DND-41 (cell line): ENCODE results near the gene FAM50A.

ENCODE experiments used
- EZH2 ChIP-seq: IDR thresholded peaks from 3 replicates; pipeline ENCODE4 v1.6.1; 2012; ENCODE audit warnings: borderline replicate concordance, low read depth, mild to moderate bottlenecking, moderate library complexity, low read length, inconsistent platforms; ENCODE audit not compliant: severe bottlenecking
- TF ChIP-seq, protein P1 (sequence below): IDR thresholded peaks from 2 replicates; pipeline ENCODE4 v1.5.1; 2012; ENCODE audit warnings: borderline replicate concordance, low read length, moderate library complexity, mild to moderate bottlenecking; ENCODE audit not compliant: poor library complexity, severe bottlenecking; ENCODE audit errors: extremely low read depth

DNA sequence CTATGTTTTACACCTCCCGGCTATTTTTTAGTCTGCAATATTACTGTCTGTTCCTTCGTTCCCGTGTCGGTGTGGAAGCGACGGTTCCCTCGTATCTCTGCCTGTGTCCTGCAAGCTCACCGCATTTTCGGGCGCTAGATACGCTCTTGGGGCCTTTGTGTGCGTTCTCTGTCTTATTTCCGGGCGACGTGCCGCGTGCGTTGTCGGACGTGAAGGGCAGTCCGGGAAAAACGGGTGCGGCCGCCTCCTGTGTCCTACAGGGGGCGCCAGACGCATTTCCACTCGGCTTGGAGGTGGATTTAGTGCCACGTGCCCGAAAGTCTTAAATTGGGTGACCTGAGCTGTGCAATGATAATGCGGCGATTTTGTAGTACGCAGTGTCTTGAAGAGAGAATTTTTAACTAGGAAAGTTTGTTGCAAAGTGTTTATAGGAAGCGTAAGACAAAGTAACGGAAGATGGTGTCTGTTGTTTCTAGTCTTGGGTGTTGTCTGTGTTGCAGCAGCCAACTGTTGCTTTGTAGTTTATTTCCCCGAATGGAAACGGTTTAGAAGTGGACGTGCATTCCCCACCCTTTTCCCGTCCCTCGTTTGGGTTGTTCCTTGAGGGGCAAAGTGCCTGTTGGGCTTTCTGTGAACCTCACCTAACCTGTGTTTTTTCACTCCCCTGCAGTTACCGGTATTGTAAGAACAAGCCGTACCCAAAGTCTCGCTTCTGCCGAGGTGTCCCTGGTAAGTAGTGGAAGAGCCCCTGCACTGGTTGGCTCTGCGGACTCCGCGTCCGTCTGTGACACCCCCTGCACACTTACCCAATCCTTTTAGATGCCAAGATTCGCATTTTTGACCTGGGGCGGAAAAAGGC lies 45.0 kb upstream of the FAM50A start:
- TF ChIP-seq, protein P1, sequence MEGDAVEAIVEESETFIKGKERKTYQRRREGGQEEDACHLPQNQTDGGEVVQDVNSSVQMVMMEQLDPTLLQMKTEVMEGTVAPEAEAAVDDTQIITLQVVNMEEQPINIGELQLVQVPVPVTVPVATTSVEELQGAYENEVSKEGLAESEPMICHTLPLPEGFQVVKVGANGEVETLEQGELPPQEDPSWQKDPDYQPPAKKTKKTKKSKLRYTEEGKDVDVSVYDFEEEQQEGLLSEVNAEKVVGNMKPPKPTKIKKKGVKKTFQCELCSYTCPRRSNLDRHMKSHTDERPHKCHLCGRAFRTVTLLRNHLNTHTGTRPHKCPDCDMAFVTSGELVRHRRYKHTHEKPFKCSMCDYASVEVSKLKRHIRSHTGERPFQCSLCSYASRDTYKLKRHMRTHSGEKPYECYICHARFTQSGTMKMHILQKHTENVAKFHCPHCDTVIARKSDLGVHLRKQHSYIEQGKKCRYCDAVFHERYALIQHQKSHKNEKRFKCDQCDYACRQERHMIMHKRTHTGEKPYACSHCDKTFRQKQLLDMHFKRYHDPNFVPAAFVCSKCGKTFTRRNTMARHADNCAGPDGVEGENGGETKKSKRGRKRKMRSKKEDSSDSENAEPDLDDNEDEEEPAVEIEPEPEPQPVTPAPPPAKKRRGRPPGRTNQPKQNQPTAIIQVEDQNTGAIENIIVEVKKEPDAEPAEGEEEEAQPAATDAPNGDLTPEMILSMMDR = peak; percentile 89
- TF ChIP-seq EZH2 = no peak
